ENCODE measurements around the gene FEM1B. TPM values are rescaled to one million over a fixed set of nuclear protein-coding genes. Genes with fewer than 3 reads are reported as not detected.

Gene FEM1B
- total and polyA plus RNA-seq, 2 donors (not counting 1 experiment from before 2014, with no cell fraction given): 38.2 to 48.4 TPM

DNA sequence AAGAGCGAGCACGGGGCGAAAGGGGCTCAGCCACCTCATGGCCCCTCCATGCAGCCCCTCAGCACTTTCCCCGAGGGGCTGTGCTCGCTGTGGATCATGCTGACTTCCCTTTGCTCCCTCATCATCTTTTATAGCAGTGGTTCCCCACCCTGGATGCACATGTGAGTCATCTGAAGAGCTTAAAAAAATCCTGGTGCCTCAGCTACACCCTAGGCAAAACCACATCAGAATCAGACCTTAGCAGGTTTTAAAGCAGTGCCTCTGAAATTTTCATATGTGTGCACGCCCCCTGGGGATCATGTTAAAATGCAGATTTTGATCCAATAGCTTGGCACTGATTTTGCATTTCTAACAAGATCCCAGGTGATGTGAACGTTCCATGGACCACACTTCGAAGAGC lies 50.9 kb downstream of the FEM1B start:
- no peak overlapping the region for H2AFZ ChIP-seq (ENCODE audit: low read length)
- no peak overlapping the region for H3K4me3 ChIP-seq (replicated peaks in 1 of 4; ENCODE audit: control extremely low read depth in 1 of 4, insufficient read depth in 1 of 4, low read depth in 3 of 4, low read length in 4 of 4)
- no peaks in the 10 kb centered on the region for H3K9me3 ChIP-seq (ENCODE audit: control insufficient read depth, insufficient read depth, low read depth, low read length)
- H4K20me1 ChIP-seq (ENCODE audit: control insufficient read depth, extremely low read depth, insufficient read depth, low read length): no peaks in the 10 kb centered on the region
- peaks cover 9% of the 10 kb centered on the region for H3K27me3 ChIP-seq (ENCODE audit: control insufficient read depth, insufficient read depth, low read length)
- H3K4me1 ChIP-seq (ENCODE audit: control insufficient read depth, extremely low read depth, insufficient read depth, low read length): peaks cover 2% of the 10 kb centered on the region
- H3K9ac ChIP-seq (ENCODE audit: insufficient read depth, low read length): no peak overlapping the region
- no peaks in the 10 kb centered on the region for H3K79me2 ChIP-seq (ENCODE audit: control insufficient read depth, insufficient read depth, low read length)
- H3K4me2 ChIP-seq (ENCODE audit: extremely low read depth, insufficient read depth, low read length): no peak overlapping the region
- H3K27ac ChIP-seq (ENCODE audit: insufficient read depth, low read length): no peak overlapping the region
- DNase-seq (ENCODE audit: low read depth in 2 of 2): no peak
- H3K36me3 ChIP-seq (ENCODE audit: control insufficient read depth, insufficient read depth, low read length): no peaks in the 10 kb centered on the region
- TF ChIP-seq CTCF (conservative IDR thresholded peaks at IDR 0.05 in 1 of 2, IDR thresholded peaks at IDR 0.05 in 1 of 2; ENCODE audit: low read depth in 1 of 2, low read length in 2 of 2) (no peak), EZH2 (IDR thresholded peaks at IDR 0.05; ENCODE audit: low read length, missing control alignments) (no peak)

DNA sequence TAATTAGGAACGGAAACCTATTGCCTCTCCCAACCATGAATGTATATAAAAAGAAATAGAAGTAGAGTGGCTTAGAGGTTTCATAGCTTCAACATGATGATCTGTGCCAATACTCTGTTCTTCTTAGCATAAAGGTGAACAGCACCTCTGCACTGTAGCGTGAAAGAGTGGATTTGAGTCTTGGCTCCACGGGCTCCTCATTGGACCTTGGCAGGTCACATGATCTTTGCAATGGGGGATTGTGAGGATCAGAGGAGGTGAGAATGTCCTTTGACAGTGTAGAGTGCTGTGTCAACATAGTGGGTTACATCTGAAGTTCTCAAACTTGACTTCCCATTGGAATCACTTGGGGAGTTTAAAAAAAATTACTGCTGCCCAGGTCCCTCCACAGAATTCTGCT lies 51.4 kb downstream of the FEM1B start:
- no peak overlapping the region for H3K4me3 ChIP-seq (replicated peaks in 1 of 4; ENCODE audit: control extremely low read depth in 1 of 4, insufficient read depth in 1 of 4, low read depth in 3 of 4, low read length in 4 of 4)
- peaks cover 6% of the 10 kb centered on the region for H3K4me1 ChIP-seq (ENCODE audit: control insufficient read depth, extremely low read depth, insufficient read depth, low read length)
- no peaks in the 10 kb centered on the region for H4K20me1 ChIP-seq (ENCODE audit: control insufficient read depth, extremely low read depth, insufficient read depth, low read length)
- DNase-seq (ENCODE audit: low read depth in 2 of 2): no peak
- peaks cover 9% of the 10 kb centered on the region for H3K27me3 ChIP-seq (ENCODE audit: control insufficient read depth, insufficient read depth, low read length)
- H3K36me3 ChIP-seq (ENCODE audit: control insufficient read depth, insufficient read depth, low read length): no peaks in the 10 kb centered on the region
- H3K9me3 ChIP-seq (ENCODE audit: control insufficient read depth, insufficient read depth, low read depth, low read length): no peaks in the 10 kb centered on the region
- H3K27ac ChIP-seq (ENCODE audit: insufficient read depth, low read length): no peak overlapping the region
- TF ChIP-seq EZH2 (IDR thresholded peaks at IDR 0.05; ENCODE audit: low read length, missing control alignments) (no peak), CTCF (conservative IDR thresholded peaks at IDR 0.05 in 1 of 2, IDR thresholded peaks at IDR 0.05 in 1 of 2; ENCODE audit: low read depth in 1 of 2, low read length in 2 of 2) (no peak)
- H3K4me2 ChIP-seq (ENCODE audit: extremely low read depth, insufficient read depth, low read length): no peak overlapping the region
- H3K9ac ChIP-seq (ENCODE audit: insufficient read depth, low read length): no peak overlapping the region
- no peaks in the 10 kb centered on the region for H3K79me2 ChIP-seq (ENCODE audit: control insufficient read depth, insufficient read depth, low read length)
- no peak overlapping the region for H2AFZ ChIP-seq (ENCODE audit: low read length)

DNA sequence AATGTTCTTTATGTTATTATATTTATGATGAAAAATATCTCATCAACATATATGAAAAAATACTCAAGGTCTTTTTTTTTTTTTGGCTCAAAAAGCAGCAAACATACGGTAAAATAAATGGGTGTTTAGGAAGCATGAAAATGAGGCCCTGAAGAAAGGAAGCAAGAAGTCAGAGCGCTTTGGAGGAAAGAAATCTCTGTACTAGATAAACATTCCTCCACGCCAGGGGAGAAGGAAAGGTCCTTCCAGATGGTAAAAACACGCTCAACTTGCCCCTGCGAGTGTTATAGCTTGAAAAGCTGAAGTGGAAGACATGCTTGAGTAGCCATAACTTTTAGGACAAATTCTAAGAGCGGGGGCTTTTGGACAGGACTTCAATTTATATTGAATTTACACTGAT lies 52.9 kb downstream of the FEM1B start:
- H3K36me3 ChIP-seq (ENCODE audit: control insufficient read depth, insufficient read depth, low read length): no peaks in the 10 kb centered on the region
- H3K4me2 ChIP-seq (ENCODE audit: extremely low read depth, insufficient read depth, low read length): no peak overlapping the region
- H3K4me1 ChIP-seq (ENCODE audit: control insufficient read depth, extremely low read depth, insufficient read depth, low read length): peaks cover 19% of the 10 kb centered on the region
- H4K20me1 ChIP-seq (ENCODE audit: control insufficient read depth, extremely low read depth, insufficient read depth, low read length): no peaks in the 10 kb centered on the region
- no peak overlapping the region for H3K4me3 ChIP-seq (replicated peaks in 1 of 4; ENCODE audit: control extremely low read depth in 1 of 4, insufficient read depth in 1 of 4, low read depth in 3 of 4, low read length in 4 of 4)
- H3K27ac ChIP-seq (ENCODE audit: insufficient read depth, low read length): no peak overlapping the region
- no peak for DNase-seq (ENCODE audit: low read depth in 2 of 2)
- TF ChIP-seq CTCF (conservative IDR thresholded peaks at IDR 0.05 in 1 of 2, IDR thresholded peaks at IDR 0.05 in 1 of 2; ENCODE audit: low read depth in 1 of 2, low read length in 2 of 2) (no peak), EZH2 (IDR thresholded peaks at IDR 0.05; ENCODE audit: low read length, missing control alignments) (no peak)
- H3K9me3 ChIP-seq (ENCODE audit: control insufficient read depth, insufficient read depth, low read depth, low read length): no peaks in the 10 kb centered on the region
- H3K9ac ChIP-seq (ENCODE audit: insufficient read depth, low read length): no peak overlapping the region
- no peaks in the 10 kb centered on the region for H3K79me2 ChIP-seq (ENCODE audit: control insufficient read depth, insufficient read depth, low read length)
- H3K27me3 ChIP-seq (ENCODE audit: control insufficient read depth, insufficient read depth, low read length): peaks cover 8% of the 10 kb centered on the region
- no peak overlapping the region for H2AFZ ChIP-seq (ENCODE audit: low read length)

All from fibroblast of lung (primary cell).